Peyer's patch (tissue), 4 donors: ENCODE results near the gene PLA2G4B.

ENCODE experiments used
- CTCF ChIP-seq, 6 experiments: fragments of 450-650 bp in 4 of 6; fragments of 200-600 bp in 2 of 6; sonication (generic) in 1 of 6; IDR thresholded peaks; one replicate each; pipeline ENCODE4 v1.5.1; 2017 to 2019; ENCODE audit warnings: antibody characterized with exemption in 6 of 6, mild to moderate bottlenecking in 3 of 6, moderate library complexity in 1 of 6
- POLR2A ChIP-seq, 2 donors: fragments of 450-650 bp; IDR thresholded peaks; one replicate each; pipeline ENCODE4 v1.5.1; 2017; ENCODE audit warnings: antibody characterized with exemption in 2 of 2, mild to moderate bottlenecking in 2 of 2, moderate library complexity in 2 of 2

- no peak for TF ChIP-seq CTCF (IDR thresholded peaks at IDR 0.05)
- no peak for TF ChIP-seq POLR2A (IDR thresholded peaks at IDR 0.05)
Measured at GRCh38 chr15:41882689-41883483, 44.2 kb downstream of the PLA2G4B start.
